Endometrial microvascular endothelial cells (primary cell): ENCODE results near the gene FRMPD4. TPM values are rescaled to one million over a fixed set of nuclear protein-coding genes. Genes with fewer than 3 reads are reported as not detected.

Experiments used
- in situ Hi-C: cut with HindIII; loops from 2 replicates; pipeline ENCODE4 v1.10.0; 2017; ENCODE audit warnings: low sequenced_read_pairs, low pct_unique_long_range_greater_than_20kb; ENCODE audit errors: inconsistent ontology term
- total RNA-seq: library from RNA; depleted of rRNA; stranded (reverse); fragments of >200 nt; gene quantifications from one replicate; pipeline ENCODE4 v1.2.3, GENCODE V29; 2015; ENCODE audit errors: inconsistent ontology term

Gene FRMPD4
- total RNA-seq, 1 donor from 2014 or later, result not detected

- in situ Hi-C loops, result no loop called here
Observed at GRCh38 chrX:12269484-12269883, 131.2 kb downstream of the FRMPD4 start.

GRCh38 chrX:12278151-12278550 lies 139.9 kb downstream of the FRMPD4 start:
- in situ Hi-C loops, result no loop called here

- in situ Hi-C loops, result no loop called here
Observed at GRCh38 chrX:12282991-12283390, 144.7 kb downstream of the FRMPD4 start.

DNA sequence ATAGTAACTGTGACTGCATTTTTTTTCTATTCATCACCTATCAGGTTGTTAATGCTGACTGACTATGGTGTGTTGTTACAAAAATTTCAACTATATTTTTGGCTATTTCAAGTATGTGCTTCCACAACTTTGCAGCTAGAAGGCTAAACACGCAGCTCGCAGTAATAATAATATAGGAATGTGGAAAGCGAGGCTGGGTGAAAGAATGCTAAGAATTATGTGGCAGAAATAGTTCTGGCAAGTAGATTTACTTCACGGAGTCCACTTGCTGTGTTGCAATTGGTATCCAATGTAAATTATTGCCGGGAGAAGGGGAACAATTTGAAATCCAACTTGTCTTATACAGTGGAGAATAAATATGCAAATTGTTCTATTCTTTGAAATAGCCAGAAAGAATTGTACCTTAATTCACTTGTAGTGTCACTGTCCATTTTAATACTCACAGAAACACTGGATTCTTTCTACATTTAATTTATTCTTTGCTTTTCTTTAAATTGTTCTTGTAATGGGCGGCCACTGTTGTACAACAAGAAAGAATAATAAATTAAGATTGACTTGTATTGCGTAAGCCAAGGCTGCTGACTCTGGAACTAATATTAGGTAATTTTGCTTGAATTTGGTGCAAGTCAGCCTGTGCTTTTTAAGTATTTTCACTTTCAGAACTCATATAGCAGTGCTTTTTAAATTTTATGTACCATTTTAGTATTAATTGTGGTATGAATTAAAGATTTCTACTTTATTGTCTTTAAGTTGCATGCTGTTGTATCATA lies 154.9 kb downstream of the FRMPD4 start:
- in situ Hi-C loops, result no loop called here

DNA sequence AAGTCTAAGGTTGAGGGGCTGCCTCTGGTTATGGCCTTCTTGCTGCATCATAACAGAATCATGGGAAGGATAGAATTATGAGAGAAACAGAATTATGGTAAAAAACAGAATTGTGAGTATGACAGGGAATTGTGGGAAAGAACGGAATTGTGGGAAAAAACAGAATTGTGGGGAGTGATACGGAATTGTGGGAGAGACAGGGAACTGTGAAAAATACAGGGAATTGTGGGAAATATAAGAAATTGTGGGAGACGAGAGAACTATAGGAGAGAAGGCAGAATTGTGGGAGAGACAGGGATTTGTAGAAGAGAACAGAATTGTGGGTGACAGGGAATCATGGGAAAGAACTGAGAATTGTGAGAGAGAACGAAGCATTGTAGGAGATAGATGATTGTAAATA lies 159.1 kb downstream of the FRMPD4 start:
- in situ Hi-C loops, result no loop called here

DNA sequence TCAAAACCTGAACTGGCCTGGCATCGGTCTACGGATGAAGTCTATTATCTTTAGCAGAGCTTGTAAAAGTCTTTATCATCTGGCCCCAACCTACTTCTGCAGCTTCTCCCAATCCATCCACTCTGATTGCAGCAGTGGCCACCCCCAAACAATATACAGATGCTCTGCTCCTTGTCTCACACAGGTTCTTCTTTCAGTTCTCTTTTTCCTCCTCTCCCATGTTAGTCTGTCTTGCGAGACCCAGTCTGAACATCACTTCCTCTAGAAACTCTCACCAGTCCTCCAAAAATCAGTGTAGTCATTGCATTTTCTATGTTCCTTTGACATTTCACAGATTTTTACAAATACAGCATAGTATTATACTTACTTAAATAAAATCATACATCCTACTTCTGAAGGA lies 163.0 kb downstream of the FRMPD4 start:
- in situ Hi-C loops, result no loop called here

GRCh38 chrX:12304261-12304660 lies 166.0 kb downstream of the FRMPD4 start:
- in situ Hi-C loops, result no loop called here

- in situ Hi-C loops, result no loop called here
Observed at GRCh38 chrX:12307961-12308360, 169.7 kb downstream of the FRMPD4 start.

GRCh38 chrX:12308420-12308819 lies 170.1 kb downstream of the FRMPD4 start:
- in situ Hi-C loops, result no loop called here

DNA sequence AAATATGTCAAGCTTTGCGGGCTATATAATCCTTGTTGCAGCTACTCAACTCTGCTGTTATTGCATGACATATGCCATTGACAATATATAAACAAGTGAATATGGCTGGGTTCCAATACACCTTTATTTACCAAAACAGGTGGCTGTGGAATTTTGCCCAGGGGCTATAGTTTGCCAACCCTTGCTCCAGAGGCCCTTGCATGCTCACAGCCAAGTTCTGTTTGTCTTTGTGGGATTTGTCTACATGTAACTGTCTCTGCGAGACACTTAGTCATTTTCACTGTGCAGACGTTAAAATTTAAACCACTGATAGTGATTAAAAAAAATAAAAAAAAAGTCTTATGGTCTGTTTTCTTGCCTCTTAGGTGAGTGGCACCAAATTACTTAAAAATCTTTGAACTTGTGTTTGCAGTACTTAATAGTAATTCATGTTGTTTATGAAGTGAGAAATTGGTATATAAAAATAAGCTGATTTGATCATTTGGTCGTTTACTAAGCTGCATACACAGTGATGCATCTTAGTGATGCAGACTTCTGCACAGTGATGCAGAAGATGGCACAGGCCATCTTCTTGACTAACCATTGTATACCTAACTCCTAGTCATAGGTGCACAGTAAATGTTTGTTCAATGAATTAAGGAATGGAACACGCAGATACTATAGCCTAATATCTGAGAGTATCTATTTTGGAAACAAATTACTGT lies 170.9 kb downstream of the FRMPD4 start:
- in situ Hi-C loops, result no loop called here

DNA sequence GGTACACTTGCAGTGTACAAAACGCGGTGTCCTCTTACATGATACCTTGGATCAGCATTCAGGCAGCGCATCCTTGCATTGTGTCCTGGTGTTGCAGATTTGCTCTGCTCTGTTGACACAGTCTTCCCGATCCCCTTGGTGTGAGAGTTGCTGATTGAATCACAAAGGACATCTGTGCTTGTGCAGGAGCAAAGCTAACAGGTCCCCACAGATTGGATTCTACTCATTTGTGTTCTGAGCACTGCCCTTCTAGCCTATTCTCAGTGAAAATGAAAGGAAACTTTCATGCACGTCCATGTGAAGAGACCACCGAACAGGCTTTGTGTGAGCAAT lies 171.4 kb downstream of the FRMPD4 start:
- in situ Hi-C loops, result no loop called here

- in situ Hi-C loops, result no loop called here
Observed at GRCh38 chrX:12314651-12315050, 176.4 kb downstream of the FRMPD4 start.

DNA sequence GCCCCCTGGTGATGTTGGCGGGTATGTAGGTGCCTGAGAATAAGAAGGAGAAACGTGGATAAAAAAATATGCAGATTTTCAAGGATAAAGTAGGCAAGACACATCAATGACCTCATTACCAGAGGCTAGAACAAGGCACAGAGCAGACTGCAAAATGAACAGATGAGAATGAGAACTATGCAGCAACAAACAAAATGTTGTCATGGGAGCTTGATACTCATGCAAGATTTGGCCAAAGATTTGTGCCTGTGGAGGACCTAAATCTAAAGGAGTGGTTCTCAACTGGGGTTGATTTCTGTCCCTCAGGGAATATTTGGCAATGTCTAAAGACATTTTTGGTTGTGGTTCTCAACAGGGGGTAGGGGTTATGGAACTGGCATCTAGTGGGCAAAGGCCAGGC lies 177.3 kb downstream of the FRMPD4 start:
- in situ Hi-C loops, result no loop called here

DNA sequence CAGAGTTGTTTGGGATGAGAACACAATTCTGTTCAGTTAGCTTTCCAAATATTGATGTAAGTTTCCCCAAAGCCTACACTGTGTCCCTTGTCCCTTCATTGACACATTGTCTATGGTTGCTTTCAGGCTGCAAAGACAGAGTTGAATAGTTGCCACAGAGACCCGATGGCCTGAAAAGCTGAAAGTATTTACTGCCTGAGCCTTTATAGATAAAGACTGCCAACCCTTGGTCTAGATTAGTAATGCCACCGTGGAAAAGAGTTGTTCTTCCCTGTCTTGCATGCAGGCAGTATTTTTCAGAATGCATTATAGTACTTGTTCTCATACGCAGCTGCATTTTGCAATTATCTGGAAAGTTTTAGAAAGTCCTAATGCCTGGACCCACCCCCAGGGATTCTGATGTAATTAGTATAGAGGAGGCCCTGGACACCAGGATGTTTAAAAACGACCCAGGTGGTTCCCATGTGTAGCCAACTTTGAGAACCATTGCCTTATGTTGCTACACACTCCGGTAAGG lies 180.8 kb downstream of the FRMPD4 start:
- in situ Hi-C loops, result no loop called here

DNA sequence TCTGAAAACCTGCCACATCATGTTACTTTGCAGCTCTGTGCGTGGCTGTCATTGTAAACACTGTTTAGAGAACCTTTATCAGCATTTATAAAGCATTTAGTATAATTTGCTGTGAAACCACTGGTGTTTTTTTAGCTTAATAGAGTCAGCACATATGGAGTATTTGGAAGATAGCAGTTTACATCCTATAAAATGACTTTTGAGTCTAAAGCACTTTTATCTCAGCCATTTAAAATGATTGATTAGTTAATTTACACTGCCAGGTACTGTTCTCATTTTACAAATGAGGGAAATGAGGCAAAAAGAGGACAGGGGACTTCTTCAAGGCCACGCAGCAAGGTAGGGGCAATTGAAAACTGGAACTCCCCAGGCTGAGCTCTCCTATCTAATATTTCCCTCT lies 181.7 kb downstream of the FRMPD4 start:
- in situ Hi-C loops, result no loop called here

- in situ Hi-C loops, result no loop called here
Observed at GRCh38 chrX:12322031-12322430, 183.8 kb downstream of the FRMPD4 start.

GRCh38 chrX:12325171-12325570 lies 186.9 kb downstream of the FRMPD4 start:
- in situ Hi-C loops, result no loop called here

- in situ Hi-C loops, result no loop called here
Observed at GRCh38 chrX:12327836-12328235, 189.6 kb downstream of the FRMPD4 start.

- in situ Hi-C loops, result no loop called here
Observed at GRCh38 chrX:12329476-12329875, 191.2 kb downstream of the FRMPD4 start.

- in situ Hi-C loops, result no loop called here
Observed at GRCh38 chrX:12330841-12331240, 192.6 kb downstream of the FRMPD4 start.
